ENCODE data around the gene SPRR4.
"Not testable (repeated sequence)": the region's sequence is repeated elsewhere in the genome, so short reads cannot be mapped to it uniquely, and the experiment has no call there.

Gene SPRR4

DNA sequence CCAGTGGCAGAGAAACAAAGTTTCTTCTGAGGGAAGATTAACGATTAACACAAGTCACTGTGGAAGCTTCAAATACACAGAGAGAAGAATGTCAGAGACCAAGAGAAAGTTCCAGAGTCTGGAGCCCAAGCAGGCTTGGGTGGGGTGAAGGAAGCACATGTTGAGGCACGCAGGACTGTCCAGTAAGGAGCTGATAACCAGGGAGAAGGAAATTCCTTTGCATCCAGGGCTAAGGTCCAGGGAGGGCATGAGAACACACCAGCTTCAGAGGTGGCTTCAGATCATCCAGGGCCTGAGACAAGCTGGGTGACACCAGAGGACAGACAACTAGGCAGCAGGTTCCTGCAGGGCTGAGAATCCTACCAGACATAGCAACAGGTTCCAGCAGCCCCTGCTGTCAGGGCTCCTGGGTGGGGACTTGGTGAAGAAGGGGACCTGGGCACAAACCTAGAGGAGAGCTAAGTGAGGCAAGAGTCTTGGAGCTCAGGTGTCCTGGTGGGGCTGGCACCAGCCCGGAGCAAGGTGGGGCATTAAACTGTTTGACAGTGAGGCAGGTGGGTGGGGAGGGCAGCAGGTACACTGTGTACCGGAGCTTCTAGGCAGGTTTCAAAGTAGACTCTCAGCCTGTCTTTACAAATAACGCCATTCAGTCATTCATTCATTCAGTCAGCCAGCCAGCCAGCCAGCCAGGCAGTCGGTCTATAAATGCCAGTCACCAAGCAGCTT, 10.9 kb downstream of the SPRR4 start:
- no peaks in the 10 kb centered on the region for H3K9me3 Mint-ChIP-seq
- H3K4me1 Mint-ChIP-seq (ENCODE audit: low read depth) = no peaks in the 10 kb centered on the region
- no peak overlapping the region for H3K4me3 Mint-ChIP-seq
- H3K27me3 Mint-ChIP-seq (ENCODE audit: low read depth) = peaks cover 9% of the 10 kb centered on the region
- H3K36me3 Mint-ChIP-seq (ENCODE audit: low read depth) = no peaks in the 10 kb centered on the region
- no peak overlapping the region for H3K27ac Mint-ChIP-seq

DNA sequence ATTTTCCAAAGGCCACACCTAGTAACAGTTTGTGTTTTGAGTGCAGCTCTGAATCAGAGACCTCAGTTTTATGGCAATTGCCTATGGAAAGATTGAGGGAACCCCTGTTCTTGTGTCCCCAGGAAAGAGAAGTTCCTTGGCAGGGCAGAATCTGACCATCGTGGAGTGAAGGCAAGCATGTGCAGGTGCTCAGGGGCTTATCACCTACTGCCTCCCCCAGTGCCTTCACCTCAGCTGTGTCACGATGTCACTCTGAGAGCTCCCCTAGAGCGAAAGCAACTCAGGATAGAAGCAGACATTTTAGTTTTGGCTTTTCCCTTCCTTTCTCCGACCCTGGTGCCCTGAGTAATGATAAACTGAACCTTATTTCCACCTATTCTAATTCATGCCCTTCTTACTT, 11.6 kb downstream of the SPRR4 start:
- H3K27ac Mint-ChIP-seq = no peak overlapping the region

DNA sequence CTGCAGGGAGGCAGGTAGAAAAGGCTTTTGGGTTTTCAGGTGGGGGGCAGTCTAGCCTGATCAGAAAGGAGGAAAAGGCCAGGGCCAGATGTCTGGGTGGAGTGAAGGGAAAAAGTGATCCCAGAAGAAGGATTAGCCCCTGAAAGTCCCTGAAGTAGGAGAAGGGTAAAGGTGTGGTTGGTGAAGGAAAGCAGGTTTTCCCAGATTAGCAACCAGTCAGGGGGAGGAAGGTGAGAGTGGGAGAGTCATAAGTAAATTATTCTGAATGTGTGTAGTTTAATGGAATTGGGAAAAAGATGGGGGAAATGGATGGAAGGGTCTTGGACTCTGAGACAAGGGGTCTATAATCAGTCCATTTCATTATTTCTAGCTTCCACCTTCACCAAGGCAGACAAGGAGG, 12.8 kb downstream of the SPRR4 start:
- H3K4me3 Mint-ChIP-seq = no peak overlapping the region
- no peaks in the 10 kb centered on the region for H3K9me3 Mint-ChIP-seq
- no peaks in the 10 kb centered on the region for H3K4me1 Mint-ChIP-seq (ENCODE audit: low read depth)
- H3K36me3 Mint-ChIP-seq (ENCODE audit: low read depth) = no peaks in the 10 kb centered on the region
- H3K27me3 Mint-ChIP-seq (ENCODE audit: low read depth) = peaks cover 10% of the 10 kb centered on the region
- H3K27ac Mint-ChIP-seq = no peak overlapping the region

More for the DNA sequence above, 11.6 kb downstream of the SPRR4 start:
- no peak overlapping the region for H3K4me3 Mint-ChIP-seq
- H3K4me1 Mint-ChIP-seq (ENCODE audit: low read depth) = no peaks in the 10 kb centered on the region
- peaks cover 10% of the 10 kb centered on the region for H3K27me3 Mint-ChIP-seq (ENCODE audit: low read depth)
- no peaks in the 10 kb centered on the region for H3K9me3 Mint-ChIP-seq
- H3K36me3 Mint-ChIP-seq (ENCODE audit: low read depth) = no peaks in the 10 kb centered on the region

DNA sequence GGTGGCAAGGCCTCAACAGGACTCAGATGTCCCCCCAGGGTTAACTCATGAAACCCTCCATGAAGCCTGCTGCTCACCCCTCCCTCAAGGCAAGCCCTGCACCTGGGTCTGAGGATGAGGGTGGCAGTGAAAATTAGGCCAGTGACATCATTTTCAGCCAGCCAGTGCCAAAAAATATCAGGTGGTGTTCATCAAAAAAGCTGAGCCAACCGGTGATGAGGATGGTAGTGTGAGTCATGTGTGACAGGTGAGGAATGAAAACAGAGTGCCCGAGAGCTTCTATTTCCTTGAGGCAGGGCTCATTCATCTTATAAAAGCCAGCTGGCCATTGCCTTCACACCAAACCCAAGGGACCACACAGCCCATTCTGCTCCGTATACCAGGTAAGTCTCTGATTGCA, 13.3 kb downstream of the SPRR4 start, which contains the start of gene SPRR1A:
TSS of gene SPRR1A (plus strand) at position 339 of the 400 bp plus-strand sequence. CDS start 1,150 bp downstream, outside the sequence.
- Mint-ChIP-seq H3K27ac (no peak within 1 kb of the TSS), H3K9me3 (no peaks in the 10 kb centered on the region), H3K4me1 (ENCODE audit: low read depth) (no peaks in the 10 kb centered on the region), H3K36me3 (ENCODE audit: low read depth) (no peaks in the 10 kb centered on the region), H3K4me3 (no peak within 1 kb of the TSS), H3K27me3 (ENCODE audit: low read depth) (peaks cover 13% of the 10 kb centered on the region)

DNA sequence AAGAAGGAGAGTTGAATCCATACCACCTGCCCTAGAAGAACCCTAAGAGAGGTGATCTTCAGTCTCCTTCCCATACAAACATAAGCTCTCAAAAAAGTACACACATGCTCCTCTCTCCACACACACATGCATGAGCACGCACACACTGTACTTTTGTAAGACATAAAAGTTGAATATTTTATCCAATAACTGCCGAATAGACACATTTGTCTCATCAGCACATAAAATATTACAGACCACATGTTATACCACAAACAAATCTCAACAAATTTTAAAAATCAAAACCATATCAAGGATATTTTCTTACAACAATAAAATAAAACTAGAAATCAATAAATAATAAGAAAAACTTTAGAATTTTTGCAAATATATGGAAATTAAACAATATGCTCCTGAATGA, 16.1 kb downstream of the SPRR4 start:
- Mint-ChIP-seq H3K4me3 (no peak overlapping the region), H3K9me3 (no peaks in the 10 kb centered on the region), H3K36me3 (ENCODE audit: low read depth) (no peaks in the 10 kb centered on the region), H3K27me3 (ENCODE audit: low read depth) (peaks cover 16% of the 10 kb centered on the region), H3K4me1 (ENCODE audit: low read depth) (no peaks in the 10 kb centered on the region), H3K27ac (no peak overlapping the region)

DNA sequence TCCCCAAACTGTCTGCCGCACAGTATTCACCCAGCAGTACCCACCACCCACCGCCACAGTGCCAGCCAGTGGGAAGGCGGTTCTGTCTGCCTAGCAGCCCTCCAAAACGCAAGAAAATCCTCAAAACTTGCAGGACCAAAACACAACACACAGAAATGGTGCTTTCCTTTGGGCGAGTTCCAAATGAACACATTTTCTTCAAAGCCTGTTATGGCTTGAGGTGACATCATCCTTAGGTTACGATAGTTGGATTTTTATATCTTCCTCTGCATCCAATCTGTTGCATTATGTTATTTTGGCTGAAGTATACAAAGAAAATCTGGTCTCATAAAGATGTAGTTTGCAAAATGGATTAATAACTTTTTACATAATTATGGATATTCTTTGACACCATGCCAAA, 22.7 kb downstream of the SPRR4 start:
- H3K27ac Mint-ChIP-seq = no peak overlapping the region
- peaks cover 15% of the 10 kb centered on the region for H3K27me3 Mint-ChIP-seq (ENCODE audit: low read depth)
- H3K36me3 Mint-ChIP-seq (ENCODE audit: low read depth) = no peaks in the 10 kb centered on the region
- no peaks in the 10 kb centered on the region for H3K4me1 Mint-ChIP-seq (ENCODE audit: low read depth)
- H3K9me3 Mint-ChIP-seq = no peaks in the 10 kb centered on the region
- no peak overlapping the region for H3K4me3 Mint-ChIP-seq

DNA sequence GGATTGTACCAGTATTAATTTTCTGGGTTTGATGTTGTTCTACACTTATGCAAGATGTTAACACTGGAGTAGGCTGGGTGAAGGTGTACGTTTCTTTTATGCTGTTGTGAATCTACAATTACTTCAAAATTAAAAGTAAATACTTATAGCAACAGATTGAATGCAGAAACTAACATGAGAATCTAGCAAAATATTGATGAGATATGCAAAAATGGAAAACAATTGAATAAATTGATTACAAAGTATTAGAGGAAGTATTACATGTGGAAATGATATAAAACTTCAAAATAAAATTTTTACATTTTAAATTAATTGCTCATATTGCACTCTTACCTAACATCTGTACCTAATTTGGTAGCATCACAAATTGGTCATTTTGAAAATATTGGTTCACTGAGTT, 25.4 kb downstream of the SPRR4 start:
- Mint-ChIP-seq H3K27me3 (ENCODE audit: low read depth) (peaks cover 9% of the 10 kb centered on the region), H3K4me3 (no peak overlapping the region), H3K4me1 (ENCODE audit: low read depth) (no peaks in the 10 kb centered on the region), H3K27ac (no peak overlapping the region), H3K9me3 (no peaks in the 10 kb centered on the region), H3K36me3 (ENCODE audit: low read depth) (no peaks in the 10 kb centered on the region)

DNA sequence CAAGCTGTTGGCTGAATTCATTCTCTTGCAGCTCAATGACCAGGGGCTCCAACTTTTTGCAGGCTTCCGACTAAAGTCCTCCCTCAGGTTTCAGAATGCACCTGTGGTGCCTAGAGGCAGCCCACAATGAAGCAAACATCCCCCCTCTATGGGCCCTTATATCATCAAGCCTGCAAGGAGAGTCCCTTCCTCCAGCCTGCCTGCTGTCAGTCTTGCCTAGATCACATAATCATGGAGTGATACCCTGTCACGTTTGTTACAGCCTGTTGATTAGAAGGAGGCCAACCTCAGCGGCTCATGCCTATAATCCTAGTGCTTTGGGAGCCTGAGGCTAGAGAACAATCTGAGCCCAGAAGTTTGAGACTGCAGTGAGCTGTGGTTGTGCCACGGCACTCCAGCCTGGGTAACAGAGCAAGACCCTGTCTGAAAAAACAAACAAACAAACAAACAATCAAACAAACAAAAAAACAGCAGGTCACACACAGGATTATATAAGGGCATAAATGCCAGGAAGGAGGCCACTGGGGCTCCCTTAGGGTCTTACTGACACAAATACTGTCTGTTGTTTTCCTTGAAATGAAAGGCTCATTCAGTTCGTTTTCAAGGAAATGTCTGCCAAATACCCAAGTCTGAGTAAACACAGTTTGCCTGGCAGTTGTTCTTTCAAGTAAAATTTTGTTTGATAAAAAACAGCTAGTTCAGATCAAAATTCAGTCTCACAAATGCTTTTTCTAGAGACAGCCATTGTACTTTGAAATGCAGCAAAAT, 26.4 kb downstream of the SPRR4 start:
- Mint-ChIP-seq H3K27ac (no peak overlapping the region), H3K4me3 (no peak overlapping the region), H3K27me3 (ENCODE audit: low read depth) (peaks cover 9% of the 10 kb centered on the region), H3K9me3 (no peaks in the 10 kb centered on the region), H3K4me1 (ENCODE audit: low read depth) (no peaks in the 10 kb centered on the region), H3K36me3 (ENCODE audit: low read depth) (no peaks in the 10 kb centered on the region)

DNA sequence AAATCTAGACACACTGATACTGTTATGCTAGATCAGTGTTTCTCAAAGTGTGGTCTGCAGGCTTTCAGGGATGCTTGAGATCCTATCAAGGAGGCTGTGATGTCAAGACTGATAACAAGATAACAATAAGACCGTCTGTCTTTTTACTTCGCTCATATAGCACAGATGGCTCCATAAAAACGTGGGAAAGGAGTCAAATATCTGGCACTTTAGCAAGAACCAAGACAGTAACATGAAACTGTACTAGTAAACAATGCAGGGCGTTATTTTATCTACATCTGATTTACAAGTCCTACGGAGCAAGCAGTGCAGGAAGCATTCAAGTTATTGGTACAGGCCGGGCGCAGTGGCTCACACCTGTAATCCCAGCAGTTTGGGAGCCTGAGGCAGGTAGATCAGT, 27.5 kb downstream of the SPRR4 start:
- Mint-ChIP-seq H3K27me3 (ENCODE audit: low read depth) (peaks cover 9% of the 10 kb centered on the region), H3K4me1 (ENCODE audit: low read depth) (no peaks in the 10 kb centered on the region), H3K27ac (no peak overlapping the region), H3K4me3 (no peak overlapping the region), H3K36me3 (ENCODE audit: low read depth) (no peaks in the 10 kb centered on the region), H3K9me3 (no peaks in the 10 kb centered on the region)

DNA sequence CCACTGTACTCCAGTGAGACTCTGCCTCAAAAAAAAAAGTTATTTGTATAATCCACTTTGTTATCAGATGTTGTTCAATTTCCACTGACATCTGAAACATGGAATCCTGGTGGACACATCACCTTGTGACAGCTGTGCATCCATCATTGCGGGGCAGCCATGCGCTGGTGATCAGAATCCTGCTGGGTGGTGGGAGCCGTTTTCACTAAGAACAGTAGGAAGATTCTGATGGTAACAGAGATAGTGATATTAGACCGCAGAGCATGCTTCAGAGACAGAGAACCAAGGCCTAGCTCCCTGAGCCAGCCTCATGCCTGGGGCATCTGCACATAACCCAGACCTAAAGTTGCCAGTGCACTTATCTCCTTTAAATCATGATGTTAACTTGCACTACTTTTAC, 28.0 kb downstream of the SPRR4 start:
- no peaks in the 10 kb centered on the region for H3K4me1 Mint-ChIP-seq (ENCODE audit: low read depth)
- H3K27me3 Mint-ChIP-seq (ENCODE audit: low read depth) = peaks cover 9% of the 10 kb centered on the region
- H3K4me3 Mint-ChIP-seq = no peak overlapping the region
- no peaks in the 10 kb centered on the region for H3K36me3 Mint-ChIP-seq (ENCODE audit: low read depth)
- no peaks in the 10 kb centered on the region for H3K9me3 Mint-ChIP-seq
- no peak overlapping the region for H3K27ac Mint-ChIP-seq

DNA sequence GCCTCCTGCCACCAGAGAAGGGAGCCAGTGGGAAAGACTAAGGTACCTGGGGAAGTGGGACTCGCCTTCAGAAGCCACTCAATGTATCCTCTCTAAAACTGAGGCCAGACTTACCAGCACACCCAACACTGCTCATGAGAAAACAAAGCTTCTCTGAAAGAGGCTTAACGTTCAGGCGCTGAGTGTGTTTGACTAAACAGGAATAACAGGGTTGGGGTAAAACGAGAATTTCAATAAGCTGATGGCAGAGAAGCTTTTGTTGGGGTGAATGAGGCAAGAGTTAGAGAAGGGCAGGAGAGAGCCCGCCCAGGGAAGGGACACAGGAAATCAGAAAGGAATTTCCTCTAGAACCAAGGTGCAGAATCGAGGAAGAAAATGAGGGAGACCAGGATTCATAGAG, 29.4 kb downstream of the SPRR4 start:
- Mint-ChIP-seq H3K4me3 (no peak overlapping the region), H3K27me3 (ENCODE audit: low read depth) (peaks cover 6% of the 10 kb centered on the region), H3K4me1 (ENCODE audit: low read depth) (no peaks in the 10 kb centered on the region), H3K36me3 (ENCODE audit: low read depth) (no peaks in the 10 kb centered on the region), H3K9me3 (no peaks in the 10 kb centered on the region), H3K27ac (no peak overlapping the region)

DNA sequence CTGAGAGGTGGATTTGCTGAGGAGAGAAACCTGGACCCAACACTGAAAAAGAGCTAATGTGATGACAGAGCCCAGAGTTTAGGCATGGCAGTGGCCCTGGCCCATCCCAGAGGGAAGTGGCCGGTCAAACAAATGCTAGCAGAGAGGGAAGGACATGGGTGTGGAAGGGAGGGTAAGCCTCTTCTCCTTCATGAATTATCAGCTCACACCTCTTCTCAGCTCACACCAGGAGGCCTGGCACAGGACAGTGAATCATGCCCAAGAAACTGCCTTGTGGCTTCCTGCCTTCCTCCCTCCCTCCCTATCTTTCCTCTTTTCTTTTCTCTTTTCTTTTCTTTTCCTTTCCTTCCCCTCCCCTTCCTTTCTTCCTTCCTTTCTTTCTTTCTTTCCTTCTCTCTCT, 29.8 kb downstream of the SPRR4 start:
- H3K36me3 Mint-ChIP-seq (ENCODE audit: low read depth) = no peaks in the 10 kb centered on the region
- H3K9me3 Mint-ChIP-seq = no peaks in the 10 kb centered on the region
- peaks cover 2% of the 10 kb centered on the region for H3K27me3 Mint-ChIP-seq (ENCODE audit: low read depth)
- no peak overlapping the region for H3K27ac Mint-ChIP-seq
- H3K4me3 Mint-ChIP-seq = no peak overlapping the region
- no peaks in the 10 kb centered on the region for H3K4me1 Mint-ChIP-seq (ENCODE audit: low read depth)

DNA sequence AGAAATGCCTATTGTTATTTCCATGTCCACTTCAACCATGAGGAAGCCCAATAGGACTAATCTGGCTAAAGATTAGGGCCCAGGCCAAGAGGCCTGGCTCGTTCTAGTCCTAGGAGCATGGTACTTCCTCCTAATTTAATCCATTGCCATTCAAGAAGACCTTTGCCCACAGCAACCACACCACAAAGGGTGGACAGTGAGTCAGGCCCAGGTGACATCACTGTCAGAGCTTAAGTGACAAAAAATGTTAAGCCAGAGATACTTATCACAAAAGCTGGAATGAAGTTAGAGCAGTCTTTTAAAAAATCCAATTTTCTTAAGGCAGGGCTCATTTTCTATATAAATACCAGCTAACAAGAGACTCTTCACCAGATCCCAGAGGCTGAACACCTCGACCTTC, 30.9 kb downstream of the SPRR4 start, which contains the start of gene SPRR3:
TSS of gene SPRR3 (plus strand) at position 368 of the 400 bp plus-strand sequence. CDS start 1,272 bp downstream, outside the sequence.
- H3K27me3 Mint-ChIP-seq (ENCODE audit: low read depth) = no peaks in the 10 kb centered on the region
- no peaks in the 10 kb centered on the region for H3K36me3 Mint-ChIP-seq (ENCODE audit: low read depth)
- no peak within 1 kb of the TSS for H3K27ac Mint-ChIP-seq
- H3K4me1 Mint-ChIP-seq (ENCODE audit: low read depth) = no peaks in the 10 kb centered on the region
- H3K4me3 Mint-ChIP-seq = no peak within 1 kb of the TSS
- no peaks in the 10 kb centered on the region for H3K9me3 Mint-ChIP-seq

DNA sequence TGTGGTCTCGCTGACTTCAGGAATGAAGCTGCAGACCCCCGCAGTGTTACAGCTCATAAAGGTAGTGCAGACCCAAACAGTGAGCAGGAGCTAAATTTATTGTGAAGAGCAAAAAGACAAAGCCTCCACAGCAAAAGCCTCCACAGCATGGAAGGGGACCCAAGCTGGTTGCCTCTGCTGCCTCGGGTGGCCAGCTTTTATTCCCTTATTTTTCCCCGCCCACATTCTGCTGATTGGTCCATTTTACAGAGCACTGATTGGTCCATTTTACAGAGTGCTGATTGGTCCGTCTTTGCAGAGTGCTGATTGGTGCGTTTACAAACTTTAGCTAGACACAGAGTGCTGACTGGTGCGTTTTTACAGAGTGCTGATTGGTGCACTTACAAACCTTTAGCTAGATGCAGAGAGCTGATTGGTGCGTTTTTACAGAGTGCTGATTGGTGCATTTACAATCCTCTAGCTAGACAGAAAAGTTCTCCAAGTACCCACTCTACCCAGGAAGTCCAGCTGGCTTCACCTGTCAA, 40.8 kb downstream of the SPRR4 start:
- not testable (repeated sequence) for H3K4me3 Mint-ChIP-seq; H3K4me1 Mint-ChIP-seq (ENCODE audit: low read depth); H3K9me3 Mint-ChIP-seq; H3K27ac Mint-ChIP-seq; H3K36me3 Mint-ChIP-seq (ENCODE audit: low read depth); H3K27me3 Mint-ChIP-seq (ENCODE audit: low read depth)

DNA sequence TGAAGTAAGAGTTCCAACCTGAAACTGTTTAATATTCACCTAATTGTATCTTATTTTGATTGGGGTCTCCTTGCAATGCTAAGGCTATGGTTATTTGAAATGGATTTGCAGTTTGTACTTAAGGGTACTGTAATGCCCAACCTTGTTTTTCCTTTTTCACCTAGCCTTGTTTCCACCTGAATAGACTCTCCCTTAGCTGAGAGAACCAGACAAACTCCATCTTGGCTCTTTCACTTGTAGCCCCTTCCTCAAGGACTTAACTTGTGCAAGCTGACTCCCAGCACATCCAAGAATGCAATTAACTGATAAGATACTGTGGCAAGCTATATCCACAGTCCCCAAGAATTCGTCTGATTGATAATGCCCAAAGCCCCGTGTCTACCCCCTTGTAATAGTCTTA, 51.4 kb downstream of the SPRR4 start:
- H3K4me3 Mint-ChIP-seq; H3K36me3 Mint-ChIP-seq (ENCODE audit: low read depth); H3K27ac Mint-ChIP-seq; H3K4me1 Mint-ChIP-seq (ENCODE audit: low read depth); H3K9me3 Mint-ChIP-seq; H3K27me3 Mint-ChIP-seq (ENCODE audit: low read depth): not testable (repeated sequence)

Data from T-helper 1 cell treated with Interleukin-12 subunit alpha and Interleukin-12 subunit beta and Interleukin-4 antibody, amounts not matched to agents 30 μg/mL and 1 μg/mL, for 36 hours (primary cell).